Gastroesophageal sphincter (tissue), 4 donors: Measurements from ENCODE around the gene NAGPA. TPM values are rescaled to one million over a fixed set of nuclear protein-coding genes. Genes with fewer than 3 reads are reported as not detected.
A peak's percentile ranks its signal among the peaks of the same experiment; 100 is the strongest.

Experiments used
- ATAC-seq: fragments of 150-250 bp; one replicate; pipeline ENCODE4 v1.9.1; 2016; ENCODE audit warnings: mild to moderate bottlenecking, moderate library complexity
- H3K27ac ChIP-seq, 4 donors: fragments of 200-600 bp; sonication (generic) in 3 of 4; 1 replicate in 3 of 4; 2 replicates in 1 of 4; pipeline ENCODE4 v1.5.1; 2016 to 2019
- H3K27me3 ChIP-seq: fragments of 200-600 bp; sonication (generic); one replicate; pipeline ENCODE4 v1.5.1; 2019
- H3K36me3 ChIP-seq, 2 donors: fragments of 200-600 bp; sonication (generic); one replicate each; pipeline ENCODE4 v1.5.1; 2019; ENCODE audit warnings: control low read depth in 1 of 2
- H3K4me1 ChIP-seq, 3 donors: fragments of 200-600 bp; sonication (generic); 1 replicate in 2 of 3; 2 replicates in 1 of 3; pipeline ENCODE4 v1.5.1; 2016 to 2019; ENCODE audit warnings: control low read depth in 2 of 3
- H3K4me3 ChIP-seq, 2 donors: fragments of 200-600 bp; sonication (generic); one replicate each; pipeline ENCODE4 v1.5.1; 2019; ENCODE audit warnings: mild to moderate bottlenecking in 1 of 2, moderate library complexity in 1 of 2
- H3K9me3 ChIP-seq, 3 donors: fragments of 200-600 bp; sonication (generic); one replicate each; pipeline ENCODE4 v1.5.1; 2017 to 2019; ENCODE audit warnings: control low read depth in 2 of 3
- EP300 ChIP-seq: sonication (generic); formaldehyde crosslinking; IDR thresholded peaks from one replicate; pipeline ENCODE4 v1.6.1; 2017; ENCODE audit warnings: antibody characterized with exemption, mild to moderate bottlenecking
- POLR2A ChIP-seq, 2 donors: fragments of 450-650 bp; IDR thresholded peaks; one replicate each; pipeline ENCODE4 v1.6.1; 2017; ENCODE audit warnings: antibody characterized with exemption in 2 of 2, mild to moderate bottlenecking in 2 of 2, moderate library complexity in 1 of 2
- POLR2AphosphoS5 ChIP-seq: sonication (generic); formaldehyde crosslinking; IDR thresholded peaks from one replicate; pipeline ENCODE4 v1.6.1; 2017; ENCODE audit warnings: antibody characterized with exemption
- WGBS, 2 donors: methylation state at CpG; one replicate each; pipeline ENCODE4 v1.1.5; 2018; ENCODE audit warnings: low coverage in 1 of 2; 5-methylcytosine and 5-hydroxymethylcytosine counted together
- total RNA-seq, 4 donors: library from RNA; depleted of rRNA; stranded (reverse); fragments of >200 nt; gene quantifications; one replicate each; pipeline ENCODE4 v1.1.0, GENCODE V29; 2016
- TF ChIP-seq, protein P1 (sequence below), 4 experiments: fragments of 200-600 bp in 2 of 4; fragments of 450-650 bp in 2 of 4; sonication (generic) in 1 of 4; IDR thresholded peaks; one replicate each; pipeline ENCODE4 v1.5.1; 2017 to 2019; ENCODE audit warnings: antibody characterized with exemption in 4 of 4, mild to moderate bottlenecking in 2 of 4, moderate library complexity in 2 of 4

The NAGPA gene
- total RNA-seq, 4 donors from 2014 or later = 17.8 to 37.8 (median 27.7) TPM

DNA sequence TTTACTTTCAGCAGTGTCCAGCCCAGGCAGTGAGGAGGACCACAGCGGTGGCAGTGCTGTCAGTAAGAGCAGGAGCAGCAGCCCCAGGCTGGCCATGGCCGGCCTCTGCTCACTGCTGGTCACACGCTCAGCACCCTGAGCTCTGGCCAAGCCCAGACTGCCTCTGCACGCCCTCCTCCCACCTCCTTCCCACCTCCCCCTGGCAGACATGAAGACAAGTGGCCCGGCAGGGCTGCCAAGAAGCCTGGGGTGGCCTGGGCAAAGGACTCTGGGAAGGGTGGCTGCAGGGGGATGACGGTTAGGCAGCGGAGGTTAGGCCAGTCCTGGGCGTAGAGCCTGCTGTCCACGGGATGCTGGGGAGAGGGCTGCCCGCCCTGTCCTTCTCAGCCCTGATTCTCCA lies 32.1 kb upstream of the NAGPA start, which contains the start of gene C16orf89:
TSS of gene C16orf89 (minus strand) at position 144 of the 400 bp plus-strand sequence. CDS start at position 96, 48 bp downstream.
- WGBS, 2 donors = 46% methylated on average over 5 of the region's 10 CpGs; no CpG with 5 or more reads in 1 of the 2 donors
- peak within 1 kb of the TSS in 1 of 2 donors; percentile 16 for H3K4me3 ChIP-seq

DNA sequence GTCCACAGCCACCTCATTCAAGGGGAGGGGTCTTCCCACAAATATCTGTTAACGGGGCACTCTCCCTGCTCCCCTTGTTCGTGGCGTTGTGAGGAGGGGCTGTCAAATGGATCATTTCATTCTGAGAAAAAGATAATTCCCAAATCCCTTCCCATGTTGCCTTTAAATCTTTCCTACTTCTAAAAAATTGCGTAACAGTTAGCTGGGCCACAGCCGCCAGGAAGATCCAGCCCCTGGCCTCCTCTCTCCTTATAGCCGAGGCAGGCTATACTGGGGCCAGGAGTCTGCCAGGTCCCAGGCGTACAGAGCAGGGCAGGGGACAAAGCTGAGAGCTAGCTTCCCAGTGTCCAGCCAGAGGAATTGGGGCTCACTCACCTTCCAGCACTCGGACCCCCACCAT lies 31.6 kb upstream of the NAGPA start:
- WGBS, 2 donors = 35% methylated on average over 3 of the region's 8 CpGs; no CpG with 5 or more reads in 1 of the 2 donors
- Histone ChIP-seq H3K4me3 (peak overlapping the region in 1 of 2 donors; percentile 16), H3K4me1 (no peaks in the 10 kb centered on the region), H3K27me3 (peaks cover 3% of the 10 kb centered on the region), H3K9me3 (no peaks in the 10 kb centered on the region), H3K27ac (no peak overlapping the region), H3K36me3 (no peaks in the 10 kb centered on the region)
- ATAC-seq = no peak
- no peak for TF ChIP-seq EP300
- no peak for TF ChIP-seq POLR2A (IDR thresholded peaks at IDR 0.05)
- TF ChIP-seq, protein P1, sequence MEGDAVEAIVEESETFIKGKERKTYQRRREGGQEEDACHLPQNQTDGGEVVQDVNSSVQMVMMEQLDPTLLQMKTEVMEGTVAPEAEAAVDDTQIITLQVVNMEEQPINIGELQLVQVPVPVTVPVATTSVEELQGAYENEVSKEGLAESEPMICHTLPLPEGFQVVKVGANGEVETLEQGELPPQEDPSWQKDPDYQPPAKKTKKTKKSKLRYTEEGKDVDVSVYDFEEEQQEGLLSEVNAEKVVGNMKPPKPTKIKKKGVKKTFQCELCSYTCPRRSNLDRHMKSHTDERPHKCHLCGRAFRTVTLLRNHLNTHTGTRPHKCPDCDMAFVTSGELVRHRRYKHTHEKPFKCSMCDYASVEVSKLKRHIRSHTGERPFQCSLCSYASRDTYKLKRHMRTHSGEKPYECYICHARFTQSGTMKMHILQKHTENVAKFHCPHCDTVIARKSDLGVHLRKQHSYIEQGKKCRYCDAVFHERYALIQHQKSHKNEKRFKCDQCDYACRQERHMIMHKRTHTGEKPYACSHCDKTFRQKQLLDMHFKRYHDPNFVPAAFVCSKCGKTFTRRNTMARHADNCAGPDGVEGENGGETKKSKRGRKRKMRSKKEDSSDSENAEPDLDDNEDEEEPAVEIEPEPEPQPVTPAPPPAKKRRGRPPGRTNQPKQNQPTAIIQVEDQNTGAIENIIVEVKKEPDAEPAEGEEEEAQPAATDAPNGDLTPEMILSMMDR (IDR thresholded peaks at IDR 0.05) = no peak
- TF ChIP-seq POLR2AphosphoS5 = no peak

More for the DNA sequence above, 32.1 kb upstream of the NAGPA start, which contains the start of gene C16orf89:
- no peak for ATAC-seq
- TF ChIP-seq POLR2A (IDR thresholded peaks at IDR 0.05) = no peak
- no peak for TF ChIP-seq POLR2AphosphoS5
- no peak for TF ChIP-seq EP300
- TF ChIP-seq, protein P1 (IDR thresholded peaks at IDR 0.05) = no peak
- peak within 1 kb of the TSS in 1 of 4 donors; percentile 8 for H3K27ac ChIP-seq
- H3K9me3 ChIP-seq = no peaks in the 10 kb centered on the region
- no peaks in the 10 kb centered on the region for H3K36me3 ChIP-seq
- peaks cover 0 to 2% (median 0%) of the 10 kb centered on the region in 3 donors for H3K4me1 ChIP-seq
- H3K27me3 ChIP-seq = no peaks in the 10 kb centered on the region

DNA sequence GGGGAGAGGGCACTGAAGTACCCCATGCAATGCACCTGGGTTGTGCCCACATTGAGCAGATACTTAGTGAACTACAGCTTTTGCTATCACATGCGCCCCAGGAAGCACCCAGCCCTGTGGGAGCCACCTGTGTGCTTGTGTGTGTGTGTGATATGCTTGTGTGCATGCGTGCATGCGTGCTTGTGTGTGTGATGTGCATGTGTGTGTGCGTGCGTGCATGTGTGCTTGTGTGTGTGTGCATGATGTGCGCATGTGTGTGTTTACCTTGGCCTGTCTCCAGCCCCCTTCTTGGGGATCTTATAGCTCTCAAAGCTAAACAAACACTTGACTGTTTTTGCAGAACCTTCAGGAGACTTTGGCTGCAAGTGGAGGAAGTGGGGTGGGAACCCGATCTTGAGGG lies 31.2 kb upstream of the NAGPA start:
- H3K27ac ChIP-seq = no peak overlapping the region
- no peaks in the 10 kb centered on the region for H3K4me1 ChIP-seq
- H3K4me3 ChIP-seq = peak overlapping the region in 1 of 2 donors; percentile 16
- no peaks in the 10 kb centered on the region for H3K9me3 ChIP-seq
- no peak for TF ChIP-seq POLR2AphosphoS5
- TF ChIP-seq, protein P1 (IDR thresholded peaks at IDR 0.05) = no peak
- no peak for TF ChIP-seq EP300
- TF ChIP-seq POLR2A (IDR thresholded peaks at IDR 0.05) = no peak
- no peak for ATAC-seq
- peaks cover 7% of the 10 kb centered on the region for H3K27me3 ChIP-seq
- 42% methylated on average over 2 of the region's 7 CpGs; no CpG with 5 or more reads in 1 of the 2 donors for WGBS, 2 donors
- no peaks in the 10 kb centered on the region for H3K36me3 ChIP-seq

DNA sequence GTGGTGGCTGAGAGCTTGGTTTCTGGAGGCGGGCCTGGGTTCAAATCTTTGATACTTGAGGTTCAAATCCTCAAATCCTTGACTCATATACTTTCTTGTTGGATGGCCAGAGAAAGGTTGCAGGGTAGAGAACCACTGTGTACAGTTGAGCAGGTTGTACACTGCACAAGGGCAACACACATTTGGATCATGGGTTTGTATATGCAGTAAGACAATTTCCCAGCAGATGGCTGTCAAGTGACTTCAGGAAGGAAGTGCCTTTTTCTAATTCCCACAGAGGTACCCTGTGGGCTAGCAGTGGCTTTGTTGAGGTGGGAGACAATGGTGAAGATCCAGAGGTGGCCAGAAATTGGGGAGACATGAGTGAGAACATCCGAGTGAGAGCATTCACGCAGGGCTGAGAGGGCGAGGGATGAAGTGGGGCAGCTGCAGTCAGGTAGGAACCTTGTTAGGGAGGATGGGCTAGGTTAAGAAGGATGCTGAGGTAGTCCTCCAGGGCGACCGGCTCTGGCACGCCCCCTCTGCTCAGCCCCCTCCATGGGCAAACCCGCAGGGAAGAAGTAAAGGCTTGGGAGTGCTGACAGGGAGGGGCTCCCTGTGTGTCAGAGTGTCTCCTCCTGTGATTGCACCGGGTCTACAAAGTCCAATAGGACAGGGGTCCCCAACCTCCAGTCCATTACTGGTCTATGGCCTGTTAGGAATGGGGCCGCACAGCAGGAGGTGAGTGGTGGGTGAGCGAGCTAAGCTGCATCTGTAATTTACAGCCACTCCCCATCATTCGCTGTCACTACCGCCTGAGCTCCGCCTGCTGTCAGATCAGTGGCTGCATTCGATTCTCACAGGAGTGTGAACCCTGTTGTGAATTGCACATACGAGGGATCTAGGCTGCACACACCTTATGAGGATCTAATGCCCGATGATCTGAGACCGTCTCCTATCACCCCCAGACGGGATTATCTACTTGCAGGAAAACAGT lies 29.3 kb upstream of the NAGPA start:
- Histone ChIP-seq H3K4me1 (no peaks in the 10 kb centered on the region), H3K9me3 (no peaks in the 10 kb centered on the region), H3K36me3 (no peaks in the 10 kb centered on the region), H3K4me3 (no peak overlapping the region), H3K27me3 (peaks cover 14% of the 10 kb centered on the region), H3K27ac (no peak overlapping the region)
- TF ChIP-seq POLR2AphosphoS5 = no peak
- TF ChIP-seq, protein P1 (IDR thresholded peaks at IDR 0.05) = no peak
- no peak for TF ChIP-seq EP300
- no peak for TF ChIP-seq POLR2A (IDR thresholded peaks at IDR 0.05)
- WGBS, 2 donors = 63 to 84% methylated on average over 6 to 8 of the region's 19 CpGs
- ATAC-seq = no peak
